ENCODE measurements around the gene OSBPL1A.

GRCh38 chr18:24276994-24277393, 120.6 kb downstream of the OSBPL1A start:
- TF ChIP-seq CTCF (IDR thresholded peaks at IDR 0.05; ENCODE audit: insufficient read depth, low read length): no peak
- no peak for TF ChIP-seq POLR2AphosphoS5 (IDR thresholded peaks at IDR 0.05; ENCODE audit: low read depth)

Data from HL-60 (cell line).